Subcutaneous adipose tissue (tissue), 4 donors: Measurements from ENCODE around the gene CLC. TPM values are rescaled to one million over a fixed set of nuclear protein-coding genes. Genes with fewer than 3 reads are reported as not detected.

Experiments used
- CTCF ChIP-seq: fragments of 450-650 bp; IDR thresholded peaks from one replicate; pipeline ENCODE4 v1.5.1; 2016; ENCODE audit warnings: low read depth, mild to moderate bottlenecking, control low read depth, antibody characterized with exemption, moderate library complexity
- total RNA-seq, 4 donors: library from RNA; depleted of rRNA; stranded (reverse); fragments of >200 nt; gene quantifications; one replicate each; pipeline ENCODE4 v1.1.0, GENCODE V29; 2016

The CLC gene
- total RNA-seq, 4 donors from 2014 or later = not detected

- no peak for TF ChIP-seq CTCF
Observed at GRCh38 chr19:39704181-39705044, 33.4 kb downstream of the CLC start, which contains the start of gene LGALS14. Gene LGALS14 (plus strand): TSS chr19:39704481. CDS start chr19:39704529, 48 bp downstream.

- no peak for TF ChIP-seq CTCF
Observed at GRCh38 chr19:39701291-39701690, 36.5 kb downstream of the CLC start.

GRCh38 chr19:39698535-39698934 lies 39.3 kb downstream of the CLC start:
- no peak for TF ChIP-seq CTCF

DNA sequence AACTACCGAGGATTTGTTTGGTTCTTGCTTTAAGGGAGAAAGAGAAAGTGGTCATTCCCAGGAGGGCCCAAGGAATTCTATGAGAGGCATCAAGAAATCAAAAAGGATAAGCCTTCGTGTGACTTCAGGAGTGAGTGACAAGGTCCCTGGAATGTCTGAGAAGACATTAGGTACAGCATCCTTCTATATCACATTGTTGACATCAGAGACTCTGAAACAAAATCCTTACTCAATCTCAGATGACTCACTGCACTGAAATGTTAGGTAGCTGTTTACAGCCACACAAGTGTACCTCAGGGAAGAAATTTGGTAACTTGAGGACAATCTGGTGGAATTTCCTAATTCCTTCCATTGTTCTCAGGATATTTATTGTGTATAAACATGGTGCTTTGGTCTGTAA lies 41.4 kb downstream of the CLC start:
- no peak for TF ChIP-seq CTCF

DNA sequence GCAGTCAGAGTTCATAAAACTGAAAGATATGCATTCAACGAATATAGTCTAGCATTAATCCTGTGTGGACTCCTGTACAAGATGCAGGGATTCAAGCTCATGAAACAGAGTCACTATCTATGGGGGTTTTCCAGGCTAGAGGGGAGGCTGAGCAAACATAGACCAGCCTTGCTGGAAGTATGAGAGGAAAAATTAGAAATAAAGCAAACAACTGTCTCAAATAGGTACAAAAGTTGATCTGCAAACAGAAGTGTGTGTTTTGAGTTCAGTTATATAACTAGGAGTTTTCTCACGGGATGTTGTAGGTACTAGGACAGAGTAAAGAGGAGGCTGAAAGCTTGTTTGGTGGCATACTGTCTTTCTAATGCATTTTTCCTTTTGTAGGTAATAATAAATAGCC lies 42.1 kb downstream of the CLC start:
- TF ChIP-seq CTCF = no peak

- no peak for TF ChIP-seq CTCF
Observed at GRCh38 chr19:39692822-39693221, 45.0 kb downstream of the CLC start.

GRCh38 chr19:39692166-39692565 lies 45.7 kb downstream of the CLC start:
- no peak for TF ChIP-seq CTCF
